ENCODE data around the gene CD2.

Gene CD2

DNA sequence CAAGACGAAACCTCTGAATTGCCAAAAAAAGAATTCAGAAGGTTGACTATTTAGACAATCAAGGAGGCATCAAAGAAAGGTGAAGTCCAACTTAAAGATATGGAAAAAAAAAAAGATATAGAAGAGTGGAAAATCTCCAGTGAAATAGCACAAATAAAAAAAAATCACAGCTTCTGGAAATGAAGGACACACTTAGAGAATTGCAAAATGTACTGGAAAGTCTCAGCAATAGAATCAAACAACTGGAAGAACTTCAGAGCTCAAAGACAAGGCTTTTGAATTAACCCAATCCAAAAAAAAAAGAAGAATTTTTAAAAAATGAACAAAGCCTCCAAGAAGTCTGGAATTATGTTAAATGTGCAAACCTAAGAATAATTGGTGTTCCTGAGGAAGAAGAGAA lies 31.8 kb downstream of the CD2 start:
- no peak overlapping the region for H3K9ac ChIP-seq (ENCODE audit: insufficient read length)
- H3K9me3 ChIP-seq (ENCODE audit: low read depth, low read length) = no peaks in the 10 kb centered on the region
- no peak overlapping the region for H3K27ac ChIP-seq
- no peak overlapping the region for H3K4me3 ChIP-seq
- no peak for TF ChIP-seq FOXP2 (optimal IDR thresholded peaks at IDR 0.05; ENCODE audit: control extremely low read depth, extremely low read length, insufficient read depth)
- TF ChIP-seq POLR2AphosphoS5 (IDR thresholded peaks at IDR 0.05; ENCODE audit: borderline replicate concordance, low read depth, low read length) = no peak
- TF ChIP-seq EZH2 (IDR thresholded peaks at IDR 0.05) = no peak
- H3K36me3 ChIP-seq (ENCODE audit: insufficient read depth, low read length) = no peaks in the 10 kb centered on the region
- no peak for DNase-seq (ENCODE audit: low read depth, low spot score)

DNA sequence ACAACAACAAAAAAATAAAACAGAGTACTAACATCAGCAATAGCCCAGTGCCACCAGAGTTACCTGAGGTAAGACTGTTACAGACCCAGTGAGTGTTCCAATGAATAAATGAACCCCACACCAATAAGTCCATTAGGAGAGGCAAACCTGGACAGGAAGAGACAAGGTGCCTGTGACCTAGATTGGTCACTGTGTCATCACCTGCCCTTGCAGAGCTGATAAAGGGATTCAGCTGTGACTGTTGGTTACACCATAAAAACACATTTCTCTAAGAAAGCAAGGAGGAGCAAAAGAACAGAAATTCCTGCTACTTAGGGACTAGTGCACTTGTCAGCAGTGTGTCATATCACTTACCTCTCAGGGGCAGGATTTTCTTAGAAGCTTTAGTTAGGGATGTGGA lies 37.5 kb downstream of the CD2 start:
- H3K4me3 ChIP-seq = no peak overlapping the region
- no peaks in the 10 kb centered on the region for H3K9me3 ChIP-seq (ENCODE audit: low read depth, low read length)
- H3K27ac ChIP-seq = no peak overlapping the region
- H3K9ac ChIP-seq (ENCODE audit: insufficient read length) = no peak overlapping the region
- no peak for TF ChIP-seq EZH2 (IDR thresholded peaks at IDR 0.05)
- no peak for TF ChIP-seq POLR2AphosphoS5 (IDR thresholded peaks at IDR 0.05; ENCODE audit: borderline replicate concordance, low read depth, low read length)
- TF ChIP-seq FOXP2 (optimal IDR thresholded peaks at IDR 0.05; ENCODE audit: control extremely low read depth, extremely low read length, insufficient read depth) = no peak
- no peaks in the 10 kb centered on the region for H3K36me3 ChIP-seq (ENCODE audit: insufficient read depth, low read length)
- no peak for DNase-seq (ENCODE audit: low read depth, low spot score)

GRCh38 chr1:116793357-116793935 lies 39.2 kb downstream of the CD2 start:
- DNase-seq (ENCODE audit: low read depth, low spot score) = no peak
- H3K36me3 ChIP-seq (ENCODE audit: insufficient read depth, low read length) = no peaks in the 10 kb centered on the region
- no peak overlapping the region for H3K4me3 ChIP-seq
- no peak for TF ChIP-seq POLR2AphosphoS5 (IDR thresholded peaks at IDR 0.05; ENCODE audit: borderline replicate concordance, low read depth, low read length)
- TF ChIP-seq EZH2 (IDR thresholded peaks at IDR 0.05) = no peak
- TF ChIP-seq FOXP2 (optimal IDR thresholded peaks at IDR 0.05; ENCODE audit: control extremely low read depth, extremely low read length, insufficient read depth) = no peak
- no peak overlapping the region for H3K9ac ChIP-seq (ENCODE audit: insufficient read length)
- H3K9me3 ChIP-seq (ENCODE audit: low read depth, low read length) = no peaks in the 10 kb centered on the region
- H3K27ac ChIP-seq = no peak overlapping the region

DNA sequence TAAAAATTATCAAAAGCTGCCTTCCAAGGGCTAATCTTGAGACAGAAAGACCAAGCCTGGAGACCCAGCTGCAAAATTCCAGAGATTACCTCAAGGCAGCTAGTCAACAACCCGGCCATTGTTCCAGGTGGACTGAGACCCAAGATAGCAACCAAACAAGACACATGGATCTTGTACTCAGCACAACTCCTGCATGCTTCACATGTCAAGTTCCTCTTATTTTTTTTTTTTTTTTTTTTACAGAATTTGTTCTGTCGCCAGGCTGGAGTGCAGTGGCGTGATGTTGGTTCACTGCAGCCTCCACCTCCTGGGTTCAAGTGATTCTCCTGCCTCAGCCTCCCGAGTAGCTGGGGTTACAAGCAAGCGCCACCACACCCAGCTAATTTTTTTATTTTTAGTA lies 40.1 kb downstream of the CD2 start:
- no peak for TF ChIP-seq FOXP2 (optimal IDR thresholded peaks at IDR 0.05; ENCODE audit: control extremely low read depth, extremely low read length, insufficient read depth)
- no peak for TF ChIP-seq POLR2AphosphoS5 (IDR thresholded peaks at IDR 0.05; ENCODE audit: borderline replicate concordance, low read depth, low read length)
- no peak for TF ChIP-seq EZH2 (IDR thresholded peaks at IDR 0.05)
- no peaks in the 10 kb centered on the region for H3K9me3 ChIP-seq (ENCODE audit: low read depth, low read length)
- H3K9ac ChIP-seq (ENCODE audit: insufficient read length) = no peak overlapping the region
- no peaks in the 10 kb centered on the region for H3K36me3 ChIP-seq (ENCODE audit: insufficient read depth, low read length)
- DNase-seq (ENCODE audit: low read depth, low spot score) = no peak
- H3K27ac ChIP-seq = no peak overlapping the region
- no peak overlapping the region for H3K4me3 ChIP-seq

DNA sequence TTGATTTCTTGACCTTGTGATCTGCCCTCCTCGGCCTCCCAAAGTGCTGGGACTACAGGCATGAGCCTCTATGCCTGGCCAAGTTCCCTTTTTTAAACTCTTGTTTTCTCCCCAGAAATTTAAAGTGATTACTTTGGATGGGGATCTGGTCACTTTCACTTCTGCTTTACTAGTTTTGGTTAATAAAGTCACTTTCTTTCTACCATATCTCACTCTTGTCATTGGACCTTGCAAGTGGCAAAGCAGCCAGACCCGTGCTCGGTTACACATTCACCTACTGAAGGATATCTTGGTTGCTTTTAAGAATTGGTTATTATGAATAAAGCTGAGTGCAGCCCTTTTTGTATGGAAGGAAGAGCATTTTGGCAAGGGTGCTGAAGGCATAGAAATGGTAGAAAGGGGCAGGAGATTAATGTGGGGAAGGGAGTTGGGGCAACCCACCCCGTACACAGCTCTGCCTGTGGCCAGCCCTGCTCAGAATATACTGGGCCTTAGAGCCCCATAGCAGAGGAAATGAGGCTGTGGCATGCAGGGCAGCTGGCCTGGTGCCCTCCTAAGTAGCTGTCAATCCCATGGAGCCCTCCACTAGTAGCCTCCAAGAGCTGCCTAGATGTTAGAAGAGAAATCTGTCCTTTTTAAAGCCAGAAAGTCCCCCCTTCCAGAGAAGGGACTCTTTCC lies 40.7 kb downstream of the CD2 start:
- no peak for TF ChIP-seq FOXP2 (optimal IDR thresholded peaks at IDR 0.05; ENCODE audit: control extremely low read depth, extremely low read length, insufficient read depth)
- no peak for TF ChIP-seq POLR2AphosphoS5 (IDR thresholded peaks at IDR 0.05; ENCODE audit: borderline replicate concordance, low read depth, low read length)
- TF ChIP-seq EZH2 (IDR thresholded peaks at IDR 0.05) = no peak
- H3K4me3 ChIP-seq = no peak overlapping the region
- H3K36me3 ChIP-seq (ENCODE audit: insufficient read depth, low read length) = no peaks in the 10 kb centered on the region
- no peak overlapping the region for H3K27ac ChIP-seq
- H3K9ac ChIP-seq (ENCODE audit: insufficient read length) = no peak overlapping the region
- DNase-seq (ENCODE audit: low read depth, low spot score) = no peak
- no peaks in the 10 kb centered on the region for H3K9me3 ChIP-seq (ENCODE audit: low read depth, low read length)

DNA sequence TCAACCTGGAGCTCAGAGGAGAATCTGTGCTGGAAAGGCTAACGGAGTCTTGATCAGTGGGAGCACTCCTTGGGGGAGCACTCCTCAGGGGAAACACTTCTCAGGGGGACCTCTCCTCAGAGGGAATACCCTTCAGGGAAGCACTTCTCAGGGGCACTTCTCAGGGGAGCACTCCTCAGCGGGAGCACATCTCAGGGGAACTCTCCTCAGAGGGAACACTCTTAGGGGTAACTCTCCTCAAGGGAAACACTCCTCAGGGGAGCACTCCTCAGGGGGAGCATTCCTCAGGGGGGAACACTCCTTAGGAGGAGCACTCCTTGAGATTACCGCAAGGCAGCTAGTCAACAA lies 41.2 kb downstream of the CD2 start:
- H3K36me3 ChIP-seq (ENCODE audit: insufficient read depth, low read length) = no peaks in the 10 kb centered on the region
- DNase-seq (ENCODE audit: low read depth, low spot score) = no peak
- H3K9me3 ChIP-seq (ENCODE audit: low read depth, low read length) = no peaks in the 10 kb centered on the region
- no peak overlapping the region for H3K27ac ChIP-seq
- H3K4me3 ChIP-seq = no peak overlapping the region
- TF ChIP-seq FOXP2 (optimal IDR thresholded peaks at IDR 0.05; ENCODE audit: control extremely low read depth, extremely low read length, insufficient read depth) (no peak), POLR2AphosphoS5 (IDR thresholded peaks at IDR 0.05; ENCODE audit: borderline replicate concordance, low read depth, low read length) (no peak), EZH2 (IDR thresholded peaks at IDR 0.05) (no peak)
- no peak overlapping the region for H3K9ac ChIP-seq (ENCODE audit: insufficient read length)

- Histone ChIP-seq H3K36me3 (ENCODE audit: insufficient read depth, low read length) (no peaks in the 10 kb centered on the region), H3K27ac (no peak overlapping the region), H3K9ac (ENCODE audit: insufficient read length) (no peak overlapping the region), H3K4me3 (no peak overlapping the region), H3K9me3 (ENCODE audit: low read depth, low read length) (no peaks in the 10 kb centered on the region)
- DNase-seq (ENCODE audit: low read depth, low spot score) = no peak
- no peak for TF ChIP-seq POLR2AphosphoS5 (IDR thresholded peaks at IDR 0.05; ENCODE audit: borderline replicate concordance, low read depth, low read length)
- no peak for TF ChIP-seq FOXP2 (optimal IDR thresholded peaks at IDR 0.05; ENCODE audit: control extremely low read depth, extremely low read length, insufficient read depth)
- TF ChIP-seq EZH2 (IDR thresholded peaks at IDR 0.05) = no peak
These were observed 50.5 kb downstream of the CD2 start for GRCh38 chr1:116804736-116805135.

GRCh38 chr1:116805398-116805797 lies 51.2 kb downstream of the CD2 start:
- Histone ChIP-seq H3K4me3 (no peak overlapping the region), H3K36me3 (ENCODE audit: insufficient read depth, low read length) (no peaks in the 10 kb centered on the region), H3K9me3 (ENCODE audit: low read depth, low read length) (no peaks in the 10 kb centered on the region), H3K27ac (no peak overlapping the region), H3K9ac (ENCODE audit: insufficient read length) (no peak overlapping the region)
- DNase-seq (ENCODE audit: low read depth, low spot score) = no peak
- TF ChIP-seq EZH2 (IDR thresholded peaks at IDR 0.05) (no peak), FOXP2 (optimal IDR thresholded peaks at IDR 0.05; ENCODE audit: control extremely low read depth, extremely low read length, insufficient read depth) (no peak), POLR2AphosphoS5 (IDR thresholded peaks at IDR 0.05; ENCODE audit: borderline replicate concordance, low read depth, low read length) (no peak)

DNA sequence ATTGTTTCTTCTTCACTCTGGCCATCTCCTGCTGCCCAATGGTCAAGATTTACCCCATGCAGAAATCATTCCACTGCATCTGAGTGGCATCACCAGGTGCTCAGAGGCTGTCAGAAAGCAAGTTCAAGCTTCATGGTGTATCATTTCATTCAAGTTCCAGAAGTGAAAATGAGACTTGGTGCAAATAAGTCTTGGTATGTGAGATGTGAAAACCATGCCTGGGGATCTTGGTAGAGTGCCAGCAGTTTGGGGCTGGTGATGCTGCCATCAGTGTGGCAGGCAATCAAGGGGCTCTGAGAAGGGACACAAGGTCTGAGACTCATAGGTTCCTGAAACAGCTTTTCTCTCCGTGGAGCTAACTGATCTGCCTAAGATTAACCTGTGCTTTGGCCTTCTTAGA lies 52.0 kb downstream of the CD2 start:
- Histone ChIP-seq H3K36me3 (ENCODE audit: insufficient read depth, low read length) (no peaks in the 10 kb centered on the region), H3K4me3 (no peak overlapping the region), H3K9ac (ENCODE audit: insufficient read length) (no peak overlapping the region), H3K27ac (no peak overlapping the region), H3K9me3 (ENCODE audit: low read depth, low read length) (no peaks in the 10 kb centered on the region)
- DNase-seq (ENCODE audit: low read depth, low spot score) = no peak
- TF ChIP-seq POLR2AphosphoS5 (IDR thresholded peaks at IDR 0.05; ENCODE audit: borderline replicate concordance, low read depth, low read length) (no peak), FOXP2 (optimal IDR thresholded peaks at IDR 0.05; ENCODE audit: control extremely low read depth, extremely low read length, insufficient read depth) (no peak), EZH2 (IDR thresholded peaks at IDR 0.05) (no peak)

Measured in SK-N-MC (cell line).